ENCODE results near the gene HCN3.
"Not testable (repeated sequence)": the region's sequence is repeated elsewhere in the genome, so short reads cannot be mapped to it uniquely, and the experiment has no call there.

Gene HCN3
- total RNA-seq, result 6.3 to 8.7 (median 7.7) reads per million in 4 experiments

DNA sequence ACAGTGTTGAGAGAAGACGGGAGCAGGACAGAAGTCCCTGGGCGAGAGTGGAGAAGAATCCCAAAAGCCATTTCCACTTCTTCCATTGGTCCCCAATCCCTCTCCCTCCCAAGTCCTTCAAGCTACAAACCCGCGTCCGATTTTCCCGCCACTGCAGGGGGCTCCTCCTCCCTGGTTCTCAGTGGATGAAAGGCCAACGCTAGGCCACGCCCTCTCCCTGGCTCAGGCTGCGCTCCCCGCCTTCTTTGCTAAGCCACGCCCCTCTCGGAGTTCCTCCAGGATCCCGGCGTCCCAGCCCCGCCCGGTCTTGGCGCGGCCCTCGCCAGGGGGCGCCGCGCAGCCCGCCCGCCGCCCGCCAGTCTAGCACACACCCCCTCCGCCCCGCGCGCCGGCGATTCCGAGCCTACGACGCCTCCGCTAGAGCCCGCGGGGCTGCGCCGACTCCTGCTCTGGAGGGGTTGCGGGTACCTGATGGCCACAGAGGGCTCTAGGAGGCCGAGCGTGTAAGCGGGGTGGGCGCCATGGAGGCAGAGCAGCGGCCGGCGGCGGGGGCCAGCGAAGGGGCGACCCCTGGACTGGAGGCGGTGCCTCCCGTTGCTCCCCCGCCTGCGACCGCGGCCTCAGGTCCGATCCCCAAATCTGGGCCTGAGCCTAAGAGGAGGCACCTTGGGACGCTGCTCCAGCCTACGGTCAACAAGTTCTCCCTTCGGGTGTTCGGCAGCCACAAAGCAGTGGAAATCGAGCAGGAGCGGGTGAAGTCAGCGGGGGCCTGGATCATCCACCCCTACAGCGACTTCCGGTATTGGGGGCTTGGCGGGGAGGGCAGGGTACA lies at the start of gene HCN3:
TSS of gene HCN3 (plus strand) at position 394 of the 832 bp plus-strand sequence. CDS start at position 522, 128 bp downstream.
- peak; percentile 88 for DNase-seq

- no peak for DNase-seq
These were observed 49.2 kb upstream of the HCN3 start for GRCh38 chr1:155228096-155228427.

DNA sequence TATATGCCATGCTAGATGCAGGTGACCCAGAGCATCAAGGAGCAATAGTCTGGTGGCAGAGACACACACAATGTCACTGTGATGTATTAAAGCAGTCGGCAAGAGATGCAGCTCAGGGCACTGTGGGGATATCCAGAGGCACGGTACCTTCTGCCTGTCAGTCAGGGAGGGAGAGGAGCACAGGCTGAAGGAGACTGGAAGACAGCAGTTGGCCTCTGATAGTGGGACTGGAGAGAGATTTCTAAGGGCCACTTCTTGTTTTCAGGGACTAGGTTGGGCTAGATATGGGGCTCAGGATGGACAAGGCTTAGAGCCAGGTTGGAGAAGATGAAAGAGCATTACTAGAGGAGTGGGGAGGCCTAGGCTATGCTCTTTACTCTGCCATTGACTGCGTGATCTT lies 46.0 kb upstream of the HCN3 start:
- DNase-seq, result not testable (repeated sequence)

GRCh38 chr1:155232001-155232978 lies 45.0 kb upstream of the HCN3 start:
- DNase-seq, result not testable (repeated sequence)

GRCh38 chr1:155233502-155233901 lies 43.8 kb upstream of the HCN3 start:
- not testable (repeated sequence) for DNase-seq

- not testable (repeated sequence) for DNase-seq
These were observed 41.9 kb upstream of the HCN3 start for GRCh38 chr1:155235375-155235774.

DNA sequence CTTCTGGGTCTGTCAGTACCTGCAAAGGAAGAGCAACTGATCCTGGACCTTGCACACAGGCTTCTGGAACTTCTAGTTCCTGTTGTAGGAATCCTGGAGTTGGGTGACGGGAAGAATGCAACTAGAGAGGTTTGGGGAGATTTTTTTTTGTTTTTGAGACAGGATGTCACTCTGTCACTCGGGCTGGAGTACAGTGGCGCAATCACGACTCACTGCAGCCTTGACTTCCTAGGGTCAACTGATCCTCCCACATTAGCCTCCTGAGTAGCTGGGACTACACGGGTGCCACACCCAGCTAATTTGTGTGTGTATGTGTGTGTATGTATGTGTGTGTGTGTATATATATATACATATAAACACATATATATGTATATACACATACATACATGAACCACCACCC lies 40.8 kb upstream of the HCN3 start:
- no peak for DNase-seq

DNA sequence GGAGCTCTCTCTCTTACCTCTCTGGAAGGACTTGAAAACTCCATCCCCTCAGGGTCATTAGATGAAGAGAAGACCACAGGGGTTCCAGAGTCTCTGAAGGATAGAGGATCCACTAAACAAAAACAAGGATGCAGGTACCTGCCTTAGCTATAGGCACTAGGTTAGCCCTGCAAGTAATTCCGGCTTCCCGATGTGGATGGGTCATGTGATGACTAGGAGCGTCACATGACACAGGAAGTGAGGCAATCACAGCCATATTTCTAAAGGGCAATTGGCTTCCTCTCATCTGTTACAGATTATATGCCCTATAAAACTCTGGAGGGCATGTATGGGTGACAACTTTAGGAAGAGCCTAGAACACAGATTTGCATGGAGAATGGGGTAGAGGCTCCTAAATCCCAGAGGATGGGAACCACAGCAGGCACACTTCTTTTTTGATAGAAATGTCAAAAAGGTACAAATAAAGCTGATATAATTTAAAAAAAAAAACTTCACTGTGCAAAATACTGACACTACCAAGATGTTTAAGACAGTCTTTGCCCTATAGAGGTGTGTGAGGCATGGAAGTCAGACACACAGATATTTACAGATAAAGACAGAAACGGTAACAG lies 36.1 kb upstream of the HCN3 start:
- peak; percentile 48 for DNase-seq

DNA sequence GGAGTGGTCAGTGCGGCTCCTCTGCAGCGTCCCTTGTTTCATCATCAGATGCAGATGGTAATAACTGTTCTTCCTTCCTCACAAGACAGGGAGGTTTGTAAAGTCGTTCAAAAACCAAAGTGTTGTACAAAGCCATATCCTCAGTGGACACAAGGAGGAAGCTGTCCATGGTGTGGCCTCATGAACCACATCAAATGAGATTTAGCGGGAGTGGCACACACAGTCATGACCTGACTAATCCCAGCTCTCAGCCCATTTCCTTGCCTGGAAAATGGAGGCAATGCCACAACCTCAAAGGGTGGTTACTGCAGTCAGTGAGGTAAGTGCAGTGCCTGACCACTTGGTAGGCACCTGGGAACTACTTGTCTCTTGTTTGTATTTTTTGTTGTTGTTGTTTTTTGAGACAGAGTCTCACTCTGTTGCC lies 35.4 kb upstream of the HCN3 start:
- no peak for DNase-seq

DNA sequence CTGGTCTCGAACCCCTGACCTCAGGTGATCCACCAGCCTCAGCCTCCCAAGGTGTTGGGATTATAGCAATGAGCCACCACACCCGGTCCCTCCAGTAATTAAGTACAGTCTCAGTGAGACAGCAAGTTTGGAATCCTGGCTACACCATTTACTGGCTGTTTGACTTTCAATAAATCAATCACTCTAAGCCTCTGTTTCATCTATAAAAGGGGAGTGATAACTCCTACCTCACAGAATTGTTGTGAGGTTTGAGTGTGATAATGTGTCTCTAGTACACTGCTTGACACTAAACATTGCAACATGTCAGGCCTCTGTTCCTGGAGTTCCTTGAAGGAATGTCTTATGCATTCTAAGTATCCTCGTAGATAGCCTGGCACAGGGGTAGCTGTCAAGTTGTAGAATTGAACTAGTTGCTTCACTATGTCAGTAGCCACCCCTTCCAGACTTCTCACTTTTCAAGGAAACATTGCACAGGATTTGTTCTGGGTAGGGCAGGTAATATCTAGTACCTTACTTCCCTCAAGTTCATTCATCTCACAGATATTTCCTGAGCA lies 34.4 kb upstream of the HCN3 start:
- DNase-seq, result no peak

DNA sequence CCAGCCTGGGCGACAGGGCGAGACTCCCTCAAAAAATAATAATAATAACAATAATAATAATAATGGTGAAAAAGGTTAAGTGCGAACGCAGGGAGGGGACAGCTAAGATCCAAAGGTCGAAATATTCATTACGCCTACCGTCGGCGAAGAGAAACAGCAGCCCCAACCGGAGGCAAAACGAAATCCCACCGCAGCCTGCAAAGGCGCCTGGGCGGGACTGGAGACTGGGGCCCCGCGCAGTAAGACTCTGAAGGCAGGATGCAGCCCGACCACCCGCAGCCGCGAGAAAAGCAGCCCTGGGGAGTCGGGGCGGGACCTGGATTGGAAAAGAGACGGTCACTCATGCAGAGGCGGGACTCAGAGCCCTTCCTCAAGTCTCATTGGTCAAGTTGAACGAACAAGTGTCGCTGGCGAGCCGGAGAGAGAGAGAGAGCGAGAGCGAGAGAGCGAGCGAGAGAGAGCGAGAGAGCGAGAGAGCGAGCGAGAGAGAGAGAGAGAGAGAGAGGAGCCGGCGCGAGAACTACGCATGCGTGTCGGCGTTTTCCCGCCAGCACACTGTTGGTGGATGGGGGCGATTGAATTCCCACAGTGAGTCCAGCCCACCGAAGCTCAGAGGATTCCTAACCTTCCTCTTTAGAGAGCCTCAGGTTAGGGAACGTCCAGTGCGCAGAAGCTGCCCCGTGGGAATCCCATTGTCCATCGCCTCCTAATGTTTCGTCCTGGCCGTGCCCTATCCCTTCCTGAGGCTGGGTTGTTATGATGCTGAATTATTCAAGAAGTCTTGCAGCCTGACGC lies 32.7 kb upstream of the HCN3 start:
- peak; percentile 94 for DNase-seq

- no peak for DNase-seq
These were observed 32.1 kb upstream of the HCN3 start for GRCh38 chr1:155245163-155245524.

DNA sequence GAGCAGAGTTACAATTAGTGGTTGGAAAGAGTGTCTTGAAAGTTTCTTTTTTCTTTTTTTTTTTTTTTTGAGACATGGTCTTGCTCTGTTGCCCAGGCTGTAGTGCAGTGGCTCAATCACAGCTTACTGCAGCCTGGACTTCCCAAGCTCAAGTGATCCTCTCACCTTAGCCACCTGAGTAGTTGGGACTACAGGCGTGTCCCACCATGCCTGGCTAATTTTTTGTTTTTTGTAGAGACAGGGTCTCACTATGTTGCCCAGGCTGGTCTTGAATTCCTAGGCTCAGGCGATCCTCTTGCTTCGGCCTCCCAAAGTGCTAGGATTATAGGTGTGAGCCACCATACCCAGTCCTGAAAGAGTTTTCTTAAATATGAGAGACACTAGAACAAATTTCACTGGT lies 30.5 kb upstream of the HCN3 start:
- not testable (repeated sequence) for DNase-seq

- no peak for DNase-seq
These were observed 29.4 kb upstream of the HCN3 start for GRCh38 chr1:155247667-155248553.

DNA sequence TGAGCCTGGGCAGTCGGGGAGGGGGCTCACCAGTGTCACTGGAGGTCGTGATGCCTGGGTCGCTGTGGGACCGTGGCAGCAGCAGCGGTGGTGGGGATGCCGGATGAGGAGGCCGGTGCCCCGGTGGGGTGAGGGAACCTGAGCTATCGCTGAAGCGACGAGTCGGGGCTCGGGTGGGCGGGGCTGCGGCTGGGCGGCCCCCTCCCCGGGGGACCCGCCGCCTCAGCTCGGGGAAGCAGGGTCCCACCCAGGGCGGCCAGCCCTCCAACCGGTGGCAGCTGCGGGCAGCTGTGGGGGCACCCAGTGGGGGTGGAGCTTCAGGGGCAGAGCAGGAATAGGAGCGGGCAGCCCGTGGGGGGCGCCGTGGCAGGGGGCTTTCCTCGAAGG lies 27.0 kb upstream of the HCN3 start:
- DNase-seq, result peak; percentile 57

DNA sequence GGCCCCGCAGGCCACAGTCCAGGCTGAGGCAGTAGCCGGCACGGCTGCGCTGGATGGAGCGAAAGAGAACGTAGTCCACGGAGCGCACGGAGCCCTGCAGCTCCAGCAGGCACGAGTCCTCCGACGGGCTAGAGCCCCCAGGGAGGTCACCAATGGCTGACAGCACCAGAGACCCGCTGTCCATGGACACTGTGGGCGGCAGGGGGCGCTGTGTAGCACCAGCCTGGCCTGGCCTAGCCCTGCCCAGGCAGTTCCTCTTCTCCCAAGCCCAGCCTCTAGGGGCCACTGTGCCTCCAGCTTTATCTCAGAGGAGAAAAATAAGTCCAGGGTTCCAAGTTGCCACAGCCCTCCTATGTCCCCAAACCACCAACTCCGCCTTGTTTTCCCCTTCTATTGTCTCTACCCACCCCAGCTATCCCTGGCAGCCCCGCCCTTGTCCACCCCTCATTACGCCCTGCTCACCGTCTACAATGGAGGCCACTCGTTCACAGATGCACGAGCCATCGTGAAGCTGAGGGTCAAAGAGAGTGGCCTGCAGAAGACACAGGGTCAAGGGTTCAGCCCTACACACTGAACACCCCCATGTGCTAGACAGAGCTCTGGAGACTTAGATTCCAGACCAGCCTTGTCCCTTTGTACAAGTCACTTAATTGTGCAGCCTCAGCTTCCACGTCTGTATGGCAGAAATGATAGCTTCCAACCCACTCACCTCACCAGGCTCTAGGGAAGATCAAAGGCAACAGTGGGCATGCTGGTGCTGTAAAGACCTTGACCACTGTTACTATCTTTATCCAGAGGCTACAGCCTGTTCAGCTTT lies 26.4 kb upstream of the HCN3 start:
- peak; percentile 95 for DNase-seq

DNA sequence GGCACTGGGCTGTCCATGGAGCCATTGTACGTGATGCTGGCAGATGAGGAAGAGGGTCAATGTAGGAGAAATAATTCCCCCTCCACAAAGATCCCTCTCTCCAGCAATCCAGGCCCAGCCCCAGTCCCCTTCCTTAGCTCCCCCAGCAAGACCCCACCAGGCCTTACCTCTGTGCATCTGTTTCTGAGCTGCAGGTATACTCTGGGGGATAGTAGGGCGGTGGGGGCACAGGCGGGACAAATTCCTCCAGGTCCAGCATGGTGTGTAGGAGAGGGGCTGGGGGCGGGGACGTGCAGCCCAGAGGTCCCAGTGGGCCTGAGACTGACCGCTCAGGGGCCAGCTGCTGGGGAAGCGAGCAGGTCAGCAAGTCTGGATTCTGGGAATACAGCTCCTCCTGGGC lies 25.7 kb upstream of the HCN3 start:
- DNase-seq, result no peak

DNA sequence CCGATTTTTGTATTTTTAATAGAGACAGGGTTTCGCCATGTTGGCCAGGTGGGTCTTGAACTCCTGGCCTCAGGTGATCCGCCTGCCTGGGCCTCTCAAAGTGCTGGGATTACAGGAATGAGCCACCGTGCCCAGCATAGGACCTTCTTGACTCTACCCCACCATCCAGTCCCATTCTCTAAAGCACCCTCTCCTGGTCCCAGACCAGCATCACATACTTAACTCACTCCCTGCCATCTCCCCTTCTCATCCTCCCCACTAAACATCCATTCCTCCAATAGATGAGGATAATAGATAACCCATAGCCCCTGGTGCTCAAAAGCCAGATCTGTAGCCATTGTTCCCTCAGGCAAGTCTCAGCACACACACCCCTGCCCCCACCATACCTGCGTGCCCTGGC lies 24.1 kb upstream of the HCN3 start:
- DNase-seq, result no peak

GRCh38 chr1:155253797-155254196 lies 23.5 kb upstream of the HCN3 start:
- DNase-seq, result no peak

GRCh38 chr1:155254228-155254713 lies 23.0 kb upstream of the HCN3 start:
- no peak for DNase-seq

All from effector CD8-positive, alpha-beta T cell (primary cell).